ENCODE results near the gene SCP2. TPM values are rescaled to one million over a fixed set of nuclear protein-coding genes. Genes with fewer than 3 reads are reported as not detected.

Gene SCP2
- total and polyA plus RNA-seq, 2 of the 4 experiments (the other 2 are of a cell fraction): 70.4 to 83.1 TPM

GRCh38 chr1:53031732-53032131 is 104.7 kb downstream of the SCP2 start:
- no peak overlapping the region for H3K9ac ChIP-seq (ENCODE audit: low read depth, low read length)
- H3K36me3 ChIP-seq (ENCODE audit: control insufficient read depth, insufficient read depth, low read length): peaks cover 10% of the 10 kb centered on the region
- DNase-seq: no peak
- no peak overlapping the region for H2AFZ ChIP-seq (replicated peaks; ENCODE audit: low read length, poor library complexity)
- no CpG with 5 or more reads among the region's 1 CpG for WGBS, 2 experiments (ENCODE audit: extremely low coverage in 2 of 2, insufficient read length in 1 of 2)
- H3K27me3 ChIP-seq (ENCODE audit: control insufficient read depth, insufficient read depth, low read length): no peaks in the 10 kb centered on the region
- intact Hi-C loops (cut with micrococcal nuclease) (no loop called here), dilution Hi-C loops (cut with HindIII; ENCODE audit: low sequenced_read_pairs, unreplicated experiment) (no loop called here), in situ Hi-C loops (cut with MboI; ENCODE audit: low sequenced_read_pairs) (no loop called here)
- no peak overlapping the region for H2AK5ac ChIP-seq (ENCODE audit: low read depth, low read length)
- CTCF ChIA-PET: interaction anchor here (0.6 kb wide), 1 partner anchor 919 kb away, joined by 4 read pairs; no protein-coding TSS in a partner anchor
- H2BK20ac ChIP-seq (ENCODE audit: low read depth, low read length): no peak overlapping the region
- no TSS peak for BruUV-seq (replicated peaks)
- H2BK5ac ChIP-seq (ENCODE audit: low read depth, low read length, poor library complexity, severe bottlenecking): no peak overlapping the region
- H3K4me3 ChIP-seq (ENCODE audit: insufficient read depth, low read depth, low read length): no peak overlapping the region
- TF ChIP-seq CTCF (conservative IDR thresholded peaks at IDR 0.05; ENCODE audit: low read depth, low read length) (no peak), RAD21 (IDR thresholded peaks at IDR 0.05; ENCODE audit: low read length) (no peak), NFE2L2 (IDR thresholded peaks at IDR 0.05; ENCODE audit: low read depth, low read length) (no peak), POLR2A (IDR thresholded peaks at IDR 0.05; ENCODE audit: low read depth, low read length) (no peak), RFX5 (IDR thresholded peaks at IDR 0.05; ENCODE audit: low read depth, low read length) (no peak), MXI1 (IDR thresholded peaks at IDR 0.05; ENCODE audit: borderline replicate concordance, low read depth, low read length) (no peak), CEBPB (IDR thresholded peaks at IDR 0.05; ENCODE audit: low read depth, low read length) (no peak), FOS (IDR thresholded peaks at IDR 0.05; ENCODE audit: low read depth, low read length) (no peak), MAZ (IDR thresholded peaks at IDR 0.05; ENCODE audit: borderline replicate concordance, low read depth, low read length) (no peak), MAFK (IDR thresholded peaks at IDR 0.05; ENCODE audit: low read depth, low read length) (no peak), SMC3 (IDR thresholded peaks at IDR 0.05; ENCODE audit: low read depth, low read length) (no peak), BHLHE40 (IDR thresholded peaks at IDR 0.05; ENCODE audit: low read depth, low read length) (no peak), RCOR1 (IDR thresholded peaks at IDR 0.05; ENCODE audit: insufficient replicate concordance, low read length) (no peak), CHD1 (IDR thresholded peaks at IDR 0.05; ENCODE audit: low read depth, low read length) (no peak), USF2 (IDR thresholded peaks at IDR 0.05; ENCODE audit: low read depth, low read length) (no peak)
- TF ChIP-seq, protein P1, sequence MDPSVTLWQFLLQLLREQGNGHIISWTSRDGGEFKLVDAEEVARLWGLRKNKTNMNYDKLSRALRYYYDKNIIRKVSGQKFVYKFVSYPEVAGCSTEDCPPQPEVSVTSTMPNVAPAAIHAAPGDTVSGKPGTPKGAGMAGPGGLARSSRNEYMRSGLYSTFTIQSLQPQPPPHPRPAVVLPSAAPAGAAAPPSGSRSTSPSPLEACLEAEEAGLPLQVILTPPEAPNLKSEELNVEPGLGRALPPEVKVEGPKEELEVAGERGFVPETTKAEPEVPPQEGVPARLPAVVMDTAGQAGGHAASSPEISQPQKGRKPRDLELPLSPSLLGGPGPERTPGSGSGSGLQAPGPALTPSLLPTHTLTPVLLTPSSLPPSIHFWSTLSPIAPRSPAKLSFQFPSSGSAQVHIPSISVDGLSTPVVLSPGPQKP (IDR thresholded peaks at IDR 0.05; ENCODE audit: borderline replicate concordance, low read depth, low read length): no peak
- POLR2A ChIA-PET (ENCODE audit: unreplicated experiment): interaction anchor here (0.6 kb wide), 1 partner anchor 116 kb away, joined by 3 read pairs; no protein-coding TSS in a partner anchor
- H3K4me2 ChIP-seq (ENCODE audit: low read depth, low read length): no peak overlapping the region
- no peak overlapping the region for H3K14ac ChIP-seq (replicated peaks; ENCODE audit: low read depth, low read length)
- no peak overlapping the region for H3K56ac ChIP-seq (ENCODE audit: extremely low read depth, insufficient read depth, low read length)
- H4K5ac ChIP-seq (ENCODE audit: low read depth, low read length): no peak overlapping the region
- no peaks in the 10 kb centered on the region for H3K9me3 ChIP-seq (ENCODE audit: control insufficient read depth, insufficient read depth, low read length)
- peaks cover 5% of the 10 kb centered on the region for H3K9me1 ChIP-seq (ENCODE audit: insufficient read depth, low read length)
- no peak overlapping the region for H3K18ac ChIP-seq (ENCODE audit: low read depth, low read length)
- H3K79me1 ChIP-seq (ENCODE audit: low read depth in 1 of 2, low read length in 2 of 2): peaks cover 4 to 34% of the 10 kb centered on the region in 2 experiments
- no peak overlapping the region for H4K8ac ChIP-seq (ENCODE audit: low read depth in 2 of 2, low read length in 2 of 2)
- no peak overlapping the region for H2BK120ac ChIP-seq (ENCODE audit: low read depth, low read length)
- no peak overlapping the region for H2AK9ac ChIP-seq (replicated peaks; ENCODE audit: low read depth, low read length, poor library complexity)
- no peak overlapping the region for H3K4ac ChIP-seq (ENCODE audit: low read depth, low read length)
- no peak overlapping the region for H2BK15ac ChIP-seq (ENCODE audit: low read depth, low read length)
- no peak overlapping the region for H3K27ac ChIP-seq (ENCODE audit: insufficient read depth, low read length)
- H3K23ac ChIP-seq (ENCODE audit: low read depth, low read length): no peak overlapping the region
- ATAC-seq (ENCODE audit: low read depth): no peak
- no peaks in the 10 kb centered on the region for H3K4me1 ChIP-seq (ENCODE audit: control insufficient read depth, insufficient read depth, low read length)
- H4K91ac ChIP-seq (ENCODE audit: insufficient read depth, low read depth, low read length): no peak overlapping the region
- no peaks in the 10 kb centered on the region for H4K20me1 ChIP-seq (ENCODE audit: insufficient read depth, low read length)
